ENCODE results near the gene NEUROD2. TPM values are rescaled to one million over a fixed set of nuclear protein-coding genes. Genes with fewer than 3 reads are reported as not detected.

The NEUROD2 gene
- total RNA-seq, 1 donor from 2014 or later, result not detected

DNA sequence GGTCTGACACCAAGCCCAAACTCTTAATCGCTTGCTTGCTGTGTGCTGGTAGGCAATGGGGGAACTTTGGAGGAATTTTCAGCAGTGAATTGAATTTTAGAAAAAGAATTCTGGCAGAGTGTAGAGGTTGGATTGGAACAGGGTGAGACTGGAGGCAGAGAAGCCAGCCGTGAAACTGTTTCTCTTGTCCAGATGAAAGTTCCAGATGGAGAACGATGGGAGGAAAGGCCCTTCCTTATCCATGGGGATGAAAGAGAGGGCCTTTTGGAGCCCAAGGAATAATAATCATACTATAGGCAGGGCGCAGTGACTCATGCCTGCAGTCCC is 26.0 kb downstream of the NEUROD2 start:
- DNase-seq (no peak), ATAC-seq (no peak)
- intact Hi-C loops (cut with DNase I), result no loop called here

GRCh38 chr17:39581071-39581758 is 26.5 kb downstream of the NEUROD2 start:
- no peak for TF ChIP-seq CTCF (IDR thresholded peaks at IDR 0.05)
- no peak for DNase-seq
- H3K36me3 ChIP-seq, result no peaks in the 10 kb centered on the region
- intact Hi-C loops (cut with DNase I), result no loop called here
- no peaks in the 10 kb centered on the region for H3K4me1 ChIP-seq
- no peak overlapping the region for H3K4me3 ChIP-seq
- H3K27me3 ChIP-seq (ENCODE audit: low read depth), result no peaks in the 10 kb centered on the region
- H3K27ac ChIP-seq, result no peak overlapping the region
- H3K9me3 ChIP-seq, result no peaks in the 10 kb centered on the region
- ATAC-seq, result no peak

More for the DNA sequence above, 26.0 kb downstream of the NEUROD2 start:
- H3K9me3 ChIP-seq, result no peaks in the 10 kb centered on the region
- TF ChIP-seq CTCF (IDR thresholded peaks at IDR 0.05), result no peak
- no peaks in the 10 kb centered on the region for H3K4me1 ChIP-seq
- H3K27ac ChIP-seq, result no peak overlapping the region
- H3K4me3 ChIP-seq, result no peak overlapping the region
- no peaks in the 10 kb centered on the region for H3K36me3 ChIP-seq
- H3K27me3 ChIP-seq (ENCODE audit: low read depth), result no peaks in the 10 kb centered on the region

DNA sequence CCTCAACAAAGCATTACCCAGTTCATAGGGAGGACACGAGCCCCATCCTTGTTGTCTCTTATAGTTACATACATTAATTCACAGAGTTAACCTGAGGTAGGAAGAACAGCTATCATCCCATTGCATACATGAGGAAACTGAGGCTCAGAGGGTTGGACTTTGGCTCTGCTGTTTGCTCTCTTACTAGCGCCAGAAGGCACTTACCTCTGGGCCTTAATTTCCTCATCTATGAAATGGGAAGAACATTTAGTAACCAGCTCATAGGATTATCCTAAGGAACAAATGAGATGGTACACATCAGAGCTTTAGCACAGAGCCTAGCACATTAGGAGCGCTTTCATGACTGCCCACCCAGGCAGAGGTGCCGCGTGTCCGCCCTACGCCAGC is 27.6 kb downstream of the NEUROD2 start:
- Histone ChIP-seq H3K4me1 (no peaks in the 10 kb centered on the region), H3K27ac (no peak overlapping the region), H3K36me3 (no peaks in the 10 kb centered on the region), H3K4me3 (no peak overlapping the region), H3K27me3 (ENCODE audit: low read depth) (no peaks in the 10 kb centered on the region), H3K9me3 (no peaks in the 10 kb centered on the region)
- DNase-seq, result no peak
- ATAC-seq, result no peak
- TF ChIP-seq CTCF (IDR thresholded peaks at IDR 0.05), result no peak
- intact Hi-C loops (cut with DNase I), result no loop called here

DNA sequence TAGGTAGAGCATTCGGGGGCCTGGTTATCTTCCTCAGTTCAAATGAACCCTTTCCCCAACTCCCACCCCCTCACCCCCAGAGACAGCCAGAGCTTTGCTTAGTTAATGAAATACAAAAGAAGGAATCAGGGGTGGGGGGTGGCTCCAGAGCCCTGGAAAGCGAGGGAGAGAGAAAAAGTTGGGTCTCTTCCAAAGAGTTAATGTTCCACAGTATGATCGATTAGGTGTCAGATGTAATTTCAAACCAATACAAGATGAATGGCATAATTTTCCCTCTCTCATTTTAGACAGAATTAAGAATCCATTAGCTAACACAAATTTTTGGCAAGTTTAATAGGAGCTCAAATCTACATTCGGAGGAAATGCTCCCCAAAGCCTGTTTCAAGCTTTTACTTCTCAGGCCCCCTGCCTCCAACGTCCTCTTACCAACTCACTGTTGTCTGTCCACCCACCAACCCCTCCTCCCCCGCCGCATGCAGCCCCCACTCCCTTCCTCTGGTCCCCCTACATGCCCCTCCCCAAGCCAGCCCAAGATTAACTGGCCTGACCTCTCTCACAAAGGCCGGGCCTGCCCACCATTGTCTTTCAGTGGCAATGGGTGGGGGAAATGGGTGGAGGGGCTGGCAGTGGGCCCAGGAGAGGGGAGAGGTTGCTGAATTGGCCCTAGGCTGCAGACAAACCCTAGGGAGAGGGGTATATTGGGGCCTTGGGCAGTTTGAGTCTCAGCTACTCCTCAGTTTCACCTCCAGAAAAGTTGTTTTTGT is 28.2 kb downstream of the NEUROD2 start:
- Histone ChIP-seq H3K27me3 (ENCODE audit: low read depth) (no peaks in the 10 kb centered on the region), H3K9me3 (no peaks in the 10 kb centered on the region), H3K4me3 (no peak overlapping the region), H3K27ac (no peak overlapping the region), H3K36me3 (no peaks in the 10 kb centered on the region), H3K4me1 (no peaks in the 10 kb centered on the region)
- TF ChIP-seq CTCF (IDR thresholded peaks at IDR 0.05), result no peak
- ATAC-seq (peak in 1 of 2 donors; percentile 14), DNase-seq (no peak)
- intact Hi-C loops (cut with DNase I), result no loop called here

GRCh38 chr17:39578272-39578671 is 29.4 kb downstream of the NEUROD2 start:
- no peak overlapping the region for H3K4me3 ChIP-seq

More at GRCh38 chr17:39578272-39578671, 29.4 kb downstream of the NEUROD2 start:
- Histone ChIP-seq H3K27me3 (ENCODE audit: low read depth) (no peaks in the 10 kb centered on the region), H3K36me3 (no peaks in the 10 kb centered on the region), H3K27ac (no peak overlapping the region), H3K4me1 (no peaks in the 10 kb centered on the region), H3K9me3 (no peaks in the 10 kb centered on the region)
- no peak for ATAC-seq
- intact Hi-C loops (cut with DNase I), result no loop called here
- no peak for TF ChIP-seq CTCF (IDR thresholded peaks at IDR 0.05)
- DNase-seq, result no peak

All from lower lobe of right lung (tissue), 2 donors.